NCI-H510A treated with DMSO at 0.1 percent for 48 hours (cell line): ENCODE results near the gene GAP43.

Experiments used
- DNase-seq: peaks from one replicate; lab custom pipeline; 2025; lab: John Stamatoyannopoulos, UW

The GAP43 gene

DNA sequence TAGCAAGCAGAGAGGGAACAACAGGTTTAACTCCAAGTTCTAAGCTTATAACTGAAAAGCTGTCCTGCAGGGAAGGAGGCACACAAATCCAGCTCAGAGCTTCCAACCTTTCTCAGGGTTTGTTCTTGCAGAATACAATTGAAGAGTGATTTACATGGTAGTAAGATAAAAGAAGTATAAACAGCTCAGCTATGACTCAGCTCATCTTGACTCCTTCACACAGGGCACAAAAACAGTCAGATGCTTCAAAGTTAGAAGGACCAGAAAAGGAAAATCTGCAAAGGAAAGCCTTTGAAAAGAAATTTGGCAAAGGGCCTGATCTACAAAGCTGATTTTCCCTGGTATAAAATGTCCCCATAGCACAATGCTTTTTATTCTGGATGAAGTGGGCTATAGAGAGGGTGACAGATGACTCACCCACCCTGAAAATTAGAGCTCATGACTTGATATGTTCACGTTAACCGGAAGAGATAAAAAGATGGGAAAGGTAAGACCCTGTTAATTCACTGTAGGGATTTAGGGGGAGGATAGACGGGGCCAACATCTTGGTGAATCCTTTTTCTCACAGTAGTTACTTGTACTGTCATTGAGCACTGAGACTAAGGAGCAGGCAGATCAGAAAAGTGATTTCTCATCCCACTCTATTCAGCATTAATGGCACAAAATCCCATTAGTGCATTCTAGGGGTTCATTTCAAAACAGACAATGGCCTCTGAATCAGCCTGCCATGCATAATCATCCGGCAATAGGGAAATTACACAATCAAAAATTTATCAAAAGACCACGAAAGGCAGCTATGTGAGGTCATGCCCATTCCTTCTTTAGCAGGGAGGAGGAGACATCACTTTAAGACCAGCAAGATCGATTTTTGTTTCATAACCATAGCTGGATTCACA is 143.5 kb downstream of the GAP43 start:
- no peak for DNase-seq

DNA sequence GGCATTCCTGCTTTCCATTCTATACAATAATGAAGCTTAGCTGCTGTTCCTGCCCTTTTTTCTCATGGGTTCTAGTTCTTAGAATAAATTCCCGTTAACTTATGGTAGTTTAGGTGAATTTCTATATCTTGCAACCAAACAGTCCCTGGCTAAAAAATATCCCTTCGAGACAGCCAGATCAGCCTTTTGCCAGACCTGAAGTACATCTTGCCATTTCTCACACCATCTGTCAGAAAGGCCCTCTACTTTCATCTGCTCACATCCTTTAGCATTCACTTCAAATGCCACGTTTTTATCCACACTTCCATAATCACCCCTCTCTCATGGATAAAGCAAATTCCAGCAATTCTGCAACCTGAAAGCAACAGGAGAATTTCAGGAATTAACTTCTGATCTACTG is 145.4 kb downstream of the GAP43 start:
- no peak for DNase-seq
